Body of pancreas (tissue), 4 donors: ENCODE data around the gene CD70. TPM values are rescaled to one million over a fixed set of nuclear protein-coding genes. Genes with fewer than 3 reads are reported as not detected.
"Not testable (repeated sequence)": the region's sequence is repeated elsewhere in the genome, so short reads cannot be mapped to it uniquely, and the experiment has no call there.

Experiments used
- ATAC-seq: fragments of 150-250 bp; one replicate; pipeline ENCODE4 v1.9.1; 2016
- DNase-seq, 4 donors: peaks; one replicate each; pipeline ENCODE4 v3.0.0-alpha.2; 2019
- H3K27ac ChIP-seq, 4 donors: fragments of 200-600 bp; sonication (generic); 1 replicate in 3 of 4; 2 replicates in 1 of 4; pipeline versions ENCODE4 v1.5.1 to v1.6.1; 2016 to 2019; ENCODE audit warnings: mild to moderate bottlenecking in 1 of 4, mixed read lengths in 1 of 4, moderate library complexity in 1 of 4
- H3K27me3 ChIP-seq, 2 donors: fragments of 200-600 bp; sonication (generic); one replicate each; pipeline ENCODE4 v1.6.0; 2016; ENCODE audit warnings: mild to moderate bottlenecking in 1 of 2
- H3K36me3 ChIP-seq, 2 donors: fragments of 200-600 bp; sonication (generic); replicated peaks in 1 of 2; 2 replicates each; pipeline ENCODE4 v1.5.1; 2016; ENCODE audit warnings: low read depth in 2 of 2; ENCODE audit not compliant: insufficient read depth in 1 of 2
- H3K4me1 ChIP-seq: fragments of 200-600 bp; sonication (generic); one replicate; pipeline ENCODE4 v1.6.0; 2016
- H3K4me3 ChIP-seq, 2 donors: fragments of 200-600 bp; sonication (generic); 1 replicate in 1 of 2; 2 replicates in 1 of 2; pipeline ENCODE4 v1.5.1; 2016 to 2019
- H3K9me3 ChIP-seq, 3 donors: fragments of 200-600 bp; sonication (generic); 1 replicate in 2 of 3; 2 replicates in 1 of 3; pipeline ENCODE4 v1.5.1; 2016
- CTCF ChIP-seq, 7 experiments: fragments of 450-650 bp in 4 of 7; fragments of 200-600 bp in 3 of 7; sonication (generic) in 3 of 7; IDR thresholded peaks; one replicate each; pipeline ENCODE4 v1.5.1; 2016 to 2019; ENCODE audit warnings: antibody characterized with exemption in 7 of 7
- POLR2A ChIP-seq, 3 donors: fragments of 450-650 bp; IDR thresholded peaks; one replicate each; pipeline ENCODE4 v1.6.1; 2016; ENCODE audit warnings: antibody characterized with exemption in 3 of 3, mild to moderate bottlenecking in 2 of 3
- WGBS, 2 donors: methylation state at CpG; one replicate each; pipeline ENCODE4 v1.1.5; 2017; 5-methylcytosine and 5-hydroxymethylcytosine counted together
- intact Hi-C: fragments of 100-400 bp; cut with DNase I; formaldehyde crosslinking; loops from one replicate; pipeline ENCODE4 v1.15.1; 2023
- total RNA-seq, 2 donors: library from RNA; depleted of rRNA; stranded (reverse); fragments of >200 nt; gene quantifications; one replicate each; pipeline ENCODE4 v1.1.0, GENCODE V29; 2016

Gene CD70
- total RNA-seq, 2 donors from 2014 or later = not detected

GRCh38 chr19:6572217-6572616 lies 18.7 kb downstream of the CD70 start:
- TF ChIP-seq CTCF (IDR thresholded peaks at IDR 0.05) (no peak), POLR2A (IDR thresholded peaks at IDR 0.05) (no peak)
- no peak overlapping the region for H3K27ac ChIP-seq
- no peaks in the 10 kb centered on the region for H3K36me3 ChIP-seq
- no peak for ATAC-seq
- peak in 2 of 4 donors; percentile 7 to 49 for DNase-seq
- 61 to 68% methylated on average over 3 to 4 of the region's 4 CpGs for WGBS, 2 donors
- intact Hi-C loops = no loop called here
- no peaks in the 10 kb centered on the region for H3K27me3 ChIP-seq
- H3K9me3 ChIP-seq = peaks cover 0 to 11% (median 0%) of the 10 kb centered on the region in 3 donors
- no peak overlapping the region for H3K4me3 ChIP-seq
- H3K4me1 ChIP-seq = no peaks in the 10 kb centered on the region

GRCh38 chr19:6571167-6571566 lies 19.8 kb downstream of the CD70 start:
- Histone ChIP-seq H3K36me3 (no peaks in the 10 kb centered on the region), H3K4me1 (no peaks in the 10 kb centered on the region), H3K9me3 (peaks cover 0 to 15% (median 0%) of the 10 kb centered on the region in 3 donors), H3K27ac (no peak overlapping the region), H3K27me3 (no peaks in the 10 kb centered on the region), H3K4me3 (no peak overlapping the region)
- ATAC-seq (no peak), DNase-seq (no peak)
- TF ChIP-seq POLR2A (IDR thresholded peaks at IDR 0.05) = no peak
- no peak for TF ChIP-seq CTCF (IDR thresholded peaks at IDR 0.05)
- intact Hi-C loops = no loop called here

- peaks cover 0 to 15% (median 0%) of the 10 kb centered on the region in 3 donors for H3K9me3 ChIP-seq
- no peaks in the 10 kb centered on the region for H3K27me3 ChIP-seq
- WGBS, 2 donors = 36 to 78% methylated on average over 3 of the region's 3 CpGs
- ATAC-seq = no peak
- intact Hi-C loops = no loop called here
- H3K27ac ChIP-seq = no peak overlapping the region
- DNase-seq = no peak
- H3K4me1 ChIP-seq = no peaks in the 10 kb centered on the region
- no peaks in the 10 kb centered on the region for H3K36me3 ChIP-seq
- no peak for TF ChIP-seq CTCF (IDR thresholded peaks at IDR 0.05)
- H3K4me3 ChIP-seq = no peak overlapping the region
Observed at GRCh38 chr19:6570764-6571163, 20.2 kb downstream of the CD70 start.

DNA sequence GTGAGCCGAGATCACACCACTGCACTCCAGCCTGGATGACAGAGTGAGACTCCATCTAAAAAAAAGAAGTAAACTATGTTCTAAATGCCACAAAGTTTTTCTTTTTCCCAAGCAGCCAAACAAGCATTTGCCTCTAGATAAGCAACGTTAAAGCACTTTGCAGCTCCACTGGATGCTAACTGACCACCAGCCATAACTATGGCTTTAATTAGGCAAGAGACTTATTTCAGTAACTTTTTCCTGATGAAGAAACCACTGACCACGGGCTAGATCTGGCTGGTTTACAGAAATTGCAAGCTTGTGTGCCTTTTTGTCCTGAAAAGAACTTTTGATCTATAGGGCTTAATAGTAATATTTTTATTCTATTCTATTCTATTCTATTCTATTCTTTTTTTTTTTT lies 22.1 kb downstream of the CD70 start:
- Histone ChIP-seq H3K4me3 (no peak overlapping the region), H3K36me3 (no peaks in the 10 kb centered on the region), H3K4me1 (no peaks in the 10 kb centered on the region), H3K27me3 (no peaks in the 10 kb centered on the region), H3K9me3 (peaks cover 0 to 19% (median 0%) of the 10 kb centered on the region in 3 donors), H3K27ac (no peak overlapping the region)
- WGBS, 2 donors = 46 to 53% methylated on average over 3 of the region's 3 CpGs
- TF ChIP-seq POLR2A (IDR thresholded peaks at IDR 0.05) (no peak), CTCF (IDR thresholded peaks at IDR 0.05) (no peak)
- ATAC-seq (no peak), DNase-seq (no peak)
- intact Hi-C loops = no loop called here

GRCh38 chr19:6568010-6568526 lies 22.9 kb downstream of the CD70 start:
- no peaks in the 10 kb centered on the region for H3K36me3 ChIP-seq
- ATAC-seq (no peak), DNase-seq (no peak)
- no peaks in the 10 kb centered on the region for H3K4me1 ChIP-seq
- no peak for TF ChIP-seq POLR2A (IDR thresholded peaks at IDR 0.05)
- TF ChIP-seq CTCF (IDR thresholded peaks at IDR 0.05) = no peak
- no peaks in the 10 kb centered on the region for H3K27me3 ChIP-seq
- H3K4me3 ChIP-seq = no peak overlapping the region
- intact Hi-C loops = no loop called here
- H3K9me3 ChIP-seq = peaks cover 0 to 21% (median 0%) of the 10 kb centered on the region in 3 donors
- H3K27ac ChIP-seq = no peak overlapping the region
- WGBS, 2 donors = 36 to 44% methylated on average over 7 to 8 of the region's 8 CpGs

GRCh38 chr19:6566727-6567126 lies 24.2 kb downstream of the CD70 start:
- H3K4me3 ChIP-seq, H3K4me1 ChIP-seq, H3K27ac ChIP-seq, H3K27me3 ChIP-seq, H3K36me3 ChIP-seq, ATAC-seq, intact Hi-C loops, DNase-seq: not testable (repeated sequence)
- WGBS, 2 donors = 48 to 55% methylated on average over 3 of the region's 3 CpGs
- H3K9me3 ChIP-seq = peaks cover 0 to 21% (median 0%) of the 10 kb centered on the region in 3 donors
